ENCODE data around the gene CNTF.

DNA sequence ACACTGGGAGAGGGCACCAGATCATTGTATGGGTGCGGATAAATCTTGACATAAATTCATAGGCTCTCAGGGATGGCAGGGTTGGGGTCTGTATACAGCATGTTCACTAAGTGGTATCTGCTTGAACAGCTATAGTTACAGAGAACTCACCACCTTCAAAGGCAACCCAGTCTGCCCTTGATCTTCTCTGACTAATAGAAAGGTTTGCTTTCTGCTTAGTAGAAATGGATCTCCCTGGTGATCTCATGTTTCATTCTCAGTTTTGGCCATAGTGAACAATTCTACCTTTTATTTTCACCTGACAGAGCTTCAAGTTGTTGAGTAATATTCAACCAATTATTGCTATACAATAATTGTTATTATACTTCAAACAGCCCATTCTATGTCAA, 32.4 kb downstream of the CNTF start:
- TF ChIP-seq, protein P1, sequence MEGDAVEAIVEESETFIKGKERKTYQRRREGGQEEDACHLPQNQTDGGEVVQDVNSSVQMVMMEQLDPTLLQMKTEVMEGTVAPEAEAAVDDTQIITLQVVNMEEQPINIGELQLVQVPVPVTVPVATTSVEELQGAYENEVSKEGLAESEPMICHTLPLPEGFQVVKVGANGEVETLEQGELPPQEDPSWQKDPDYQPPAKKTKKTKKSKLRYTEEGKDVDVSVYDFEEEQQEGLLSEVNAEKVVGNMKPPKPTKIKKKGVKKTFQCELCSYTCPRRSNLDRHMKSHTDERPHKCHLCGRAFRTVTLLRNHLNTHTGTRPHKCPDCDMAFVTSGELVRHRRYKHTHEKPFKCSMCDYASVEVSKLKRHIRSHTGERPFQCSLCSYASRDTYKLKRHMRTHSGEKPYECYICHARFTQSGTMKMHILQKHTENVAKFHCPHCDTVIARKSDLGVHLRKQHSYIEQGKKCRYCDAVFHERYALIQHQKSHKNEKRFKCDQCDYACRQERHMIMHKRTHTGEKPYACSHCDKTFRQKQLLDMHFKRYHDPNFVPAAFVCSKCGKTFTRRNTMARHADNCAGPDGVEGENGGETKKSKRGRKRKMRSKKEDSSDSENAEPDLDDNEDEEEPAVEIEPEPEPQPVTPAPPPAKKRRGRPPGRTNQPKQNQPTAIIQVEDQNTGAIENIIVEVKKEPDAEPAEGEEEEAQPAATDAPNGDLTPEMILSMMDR (IDR thresholded peaks at IDR 0.05; ENCODE audit: low read length): no peak
- TF ChIP-seq EZH2 (IDR thresholded peaks at IDR 0.05; ENCODE audit: borderline replicate concordance, low read length): no peak
